ENCODE data around the gene TBC1D7.

DNA sequence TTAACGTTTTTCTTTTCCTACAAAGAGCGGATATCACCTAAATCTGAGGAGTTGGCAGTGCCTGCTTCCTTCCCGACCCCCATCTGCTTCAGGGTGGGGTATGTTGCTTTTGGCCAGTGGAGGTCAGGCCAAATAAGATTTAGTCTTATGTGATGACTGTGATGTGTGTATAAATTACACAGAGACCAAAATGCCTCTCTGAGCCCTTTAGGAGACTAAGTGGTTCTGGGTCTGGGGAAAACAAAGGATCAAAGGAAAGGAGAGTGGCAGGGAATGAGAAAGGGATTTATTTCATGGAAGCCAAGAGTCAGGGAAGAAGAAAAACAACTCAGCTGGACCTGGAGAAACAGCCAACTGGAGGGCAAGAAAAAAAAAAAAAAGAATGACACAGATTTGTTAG, 39.1 kb upstream of the TBC1D7 start:
- TF ChIP-seq, protein P1, sequence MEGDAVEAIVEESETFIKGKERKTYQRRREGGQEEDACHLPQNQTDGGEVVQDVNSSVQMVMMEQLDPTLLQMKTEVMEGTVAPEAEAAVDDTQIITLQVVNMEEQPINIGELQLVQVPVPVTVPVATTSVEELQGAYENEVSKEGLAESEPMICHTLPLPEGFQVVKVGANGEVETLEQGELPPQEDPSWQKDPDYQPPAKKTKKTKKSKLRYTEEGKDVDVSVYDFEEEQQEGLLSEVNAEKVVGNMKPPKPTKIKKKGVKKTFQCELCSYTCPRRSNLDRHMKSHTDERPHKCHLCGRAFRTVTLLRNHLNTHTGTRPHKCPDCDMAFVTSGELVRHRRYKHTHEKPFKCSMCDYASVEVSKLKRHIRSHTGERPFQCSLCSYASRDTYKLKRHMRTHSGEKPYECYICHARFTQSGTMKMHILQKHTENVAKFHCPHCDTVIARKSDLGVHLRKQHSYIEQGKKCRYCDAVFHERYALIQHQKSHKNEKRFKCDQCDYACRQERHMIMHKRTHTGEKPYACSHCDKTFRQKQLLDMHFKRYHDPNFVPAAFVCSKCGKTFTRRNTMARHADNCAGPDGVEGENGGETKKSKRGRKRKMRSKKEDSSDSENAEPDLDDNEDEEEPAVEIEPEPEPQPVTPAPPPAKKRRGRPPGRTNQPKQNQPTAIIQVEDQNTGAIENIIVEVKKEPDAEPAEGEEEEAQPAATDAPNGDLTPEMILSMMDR (conservative IDR thresholded peaks at IDR 0.05; ENCODE audit: low read depth, low read length) = no peak
- TF ChIP-seq RFX5 (IDR thresholded peaks at IDR 0.05; ENCODE audit: low read depth, low read length) = no peak
